Pulmonary artery endothelial cell (primary cell): Measurements from ENCODE around the gene SIGLEC6. TPM values are rescaled to one million over a fixed set of nuclear protein-coding genes. Genes with fewer than 3 reads are reported as not detected.

Source experiments
- DNase-seq: peaks from one replicate; pipeline ENCODE4 v3.0.0-alpha.2; 2011; ENCODE audit warnings: low read depth, low spot score
- total RNA-seq: library from RNA; depleted of rRNA; stranded (reverse); fragments of >200 nt; gene quantifications from 2 replicates; pipeline ENCODE4 v1.2.3, GENCODE V29; 2014

The SIGLEC6 gene
- total RNA-seq, 1 donor from 2014 or later = not detected

DNA sequence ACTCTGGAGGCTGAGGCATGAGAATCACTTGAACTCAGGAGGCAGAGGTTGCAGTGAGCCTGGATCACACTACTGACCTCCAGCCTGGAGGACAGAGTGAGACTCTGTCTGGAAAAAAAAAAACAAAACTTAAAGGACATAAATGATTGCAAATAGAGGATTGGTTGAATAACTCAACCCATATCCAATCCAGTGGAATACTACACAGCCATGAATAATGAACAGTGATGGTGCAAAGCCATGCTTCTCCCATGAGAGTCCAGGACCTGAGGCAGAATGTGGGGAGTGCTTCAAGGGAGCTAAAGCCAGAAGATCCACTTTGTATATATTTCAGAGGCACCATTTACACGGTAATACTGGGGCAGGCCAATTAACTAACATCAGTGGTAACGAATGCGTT is 55.3 kb downstream of the SIGLEC6 start:
- DNase-seq = no peak

GRCh38 chr19:51473009-51473707 is 58.3 kb downstream of the SIGLEC6 start:
- DNase-seq = peak; percentile 24

GRCh38 chr19:51472607-51473006 is 58.9 kb downstream of the SIGLEC6 start:
- DNase-seq = no peak

- DNase-seq = no peak
These were observed 59.9 kb downstream of the SIGLEC6 start for GRCh38 chr19:51471527-51471926.

GRCh38 chr19:51470966-51471365 is 60.5 kb downstream of the SIGLEC6 start:
- DNase-seq = no peak

DNA sequence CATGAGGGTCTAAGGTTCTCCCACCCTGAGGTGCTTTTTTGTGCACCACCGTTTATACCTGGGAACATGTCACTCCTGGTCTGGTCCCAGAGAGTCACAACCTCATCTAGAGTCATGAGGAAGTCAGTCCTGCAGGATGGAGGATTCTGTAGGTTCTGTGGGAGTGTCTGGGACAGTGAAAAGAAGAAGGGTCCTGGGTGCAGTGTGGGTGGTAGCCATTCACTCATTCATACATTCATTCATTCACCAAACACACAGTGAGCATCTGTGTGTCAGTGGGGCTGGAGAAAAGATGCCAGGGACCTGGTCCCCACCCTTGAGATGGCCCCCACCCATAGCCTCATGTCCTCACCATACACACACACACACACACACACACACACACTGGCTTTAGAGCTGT is 61.8 kb downstream of the SIGLEC6 start:
- no peak for DNase-seq

GRCh38 chr19:51469162-51469561 is 62.3 kb downstream of the SIGLEC6 start:
- DNase-seq = no peak

GRCh38 chr19:51468545-51468920 is 62.9 kb downstream of the SIGLEC6 start:
- DNase-seq = no peak

- DNase-seq = no peak
These were observed 63.5 kb downstream of the SIGLEC6 start for GRCh38 chr19:51467864-51468544.

Other genes with a start within 250 kb of the SIGLEC6 start
- not detected in 2 replicates for gene IGLON5, start 220.0 kb downstream of the SIGLEC6 start, total RNA-seq
- gene VSIG10L, start 189.5 kb downstream of the SIGLEC6 start, total RNA-seq = 0.04 and 0.07 TPM in 2 replicates
- gene ETFB, start 165.3 kb downstream of the SIGLEC6 start, total RNA-seq = 65.6 and 66.1 TPM in 2 replicates
- gene CLDND2, start 162.7 kb downstream of the SIGLEC6 start, total RNA-seq = not detected in 2 replicates
- not detected in 2 replicates for gene NKG7, start 159.0 kb downstream of the SIGLEC6 start, total RNA-seq
- not detected in 2 replicates for gene LIM2, start 143.7 kb downstream of the SIGLEC6 start, total RNA-seq
- gene C19orf84, start 141.1 kb downstream of the SIGLEC6 start, total RNA-seq = not detected in 2 replicates
- gene SIGLEC10, start 114.0 kb downstream of the SIGLEC6 start, total RNA-seq = not detected in 2 replicates
- gene SIGLEC8, start 73.2 kb downstream of the SIGLEC6 start, total RNA-seq = not detected in 2 replicates
- gene CEACAM18, start 53.1 kb downstream of the SIGLEC6 start, total RNA-seq = not detected in 2 replicates
- gene SIGLEC12, start 29.9 kb downstream of the SIGLEC6 start, total RNA-seq = not detected in 2 replicates
- 3.5 and 7.4 TPM in 2 replicates for gene ZNF175, start 39.6 kb upstream of the SIGLEC6 start, total RNA-seq
- not detected in 2 replicates for gene SIGLEC5, start 98.7 kb upstream of the SIGLEC6 start, total RNA-seq
- gene SIGLEC14, start 115.2 kb upstream of the SIGLEC6 start, total RNA-seq = not detected in 2 replicates
- gene SPACA6, start 161.7 kb upstream of the SIGLEC6 start, total RNA-seq = 5.1 and 6.8 TPM in 2 replicates
- gene HAS1, start 192.3 kb upstream of the SIGLEC6 start, total RNA-seq = not detected in 2 replicates
- gene FPR1, start 220.2 kb upstream of the SIGLEC6 start, total RNA-seq = not detected in 2 replicates
- gene FPR2, start 229.5 kb upstream of the SIGLEC6 start, total RNA-seq = not detected in 2 replicates